Measurements from ENCODE around the gene ARFIP2.
A peak's percentile ranks its signal among the peaks of the same experiment; 100 is the strongest.

Gene ARFIP2

GRCh38 chr11:6481924-6482275 is 769 bp upstream of the ARFIP2 start:
- DNase-seq: no peak

GRCh38 chr11:6480299-6480914 is 724 bp downstream of the ARFIP2 start:
- DNase-seq: no peak

GRCh38 chr11:6476571-6476970 is 4.6 kb downstream of the ARFIP2 start:
- no peak for DNase-seq

- peak in 1 of 2 experiments; percentile 17 for DNase-seq
Observed at GRCh38 chr11:6475936-6476335, 5.2 kb downstream of the ARFIP2 start.

GRCh38 chr11:6474806-6475500 is 6.2 kb downstream of the ARFIP2 start:
- no peak for DNase-seq

- DNase-seq: no peak
Observed at GRCh38 chr11:6474413-6474792, 6.7 kb downstream of the ARFIP2 start.

- peak; percentile 39 to 82 for DNase-seq
Observed at GRCh38 chr11:6473451-6474412, 7.4 kb downstream of the ARFIP2 start, which contains the start of gene TRIM3. TSS of gene TRIM3 (minus strand) at chr11:6473941. CDS start at chr11:6465695, 8,246 bp downstream.

- no peak for DNase-seq
Observed at GRCh38 chr11:6472934-6473333, 8.2 kb downstream of the ARFIP2 start.

GRCh38 chr11:6469599-6469998 is 11.5 kb downstream of the ARFIP2 start:
- no peak for DNase-seq

- peak; percentile 12 to 22 for DNase-seq
Observed at GRCh38 chr11:6468712-6469495, 12.2 kb downstream of the ARFIP2 start.

GRCh38 chr11:6459099-6459450 is 22.1 kb downstream of the ARFIP2 start:
- no peak for DNase-seq

- DNase-seq: no peak
Observed at GRCh38 chr11:6458352-6459098, 22.6 kb downstream of the ARFIP2 start.

GRCh38 chr11:6457581-6458320 is 23.4 kb downstream of the ARFIP2 start:
- DNase-seq: no peak

GRCh38 chr11:6456361-6457073 is 24.6 kb downstream of the ARFIP2 start:
- DNase-seq: no peak

- no peak for DNase-seq
Observed at GRCh38 chr11:6455070-6455469, 26.1 kb downstream of the ARFIP2 start.

- no peak for DNase-seq
Observed at GRCh38 chr11:6453152-6453551, 28.0 kb downstream of the ARFIP2 start.

GRCh38 chr11:6452219-6452618 is 28.9 kb downstream of the ARFIP2 start:
- no peak for DNase-seq

- DNase-seq: no peak
Observed at GRCh38 chr11:6448574-6448973, 32.6 kb downstream of the ARFIP2 start.

- DNase-seq: peak in 1 of 2 experiments; percentile 18
Observed at GRCh38 chr11:6443269-6444003, 37.7 kb downstream of the ARFIP2 start.

- DNase-seq: no peak
Observed at GRCh38 chr11:6442441-6442840, 38.7 kb downstream of the ARFIP2 start.

All from SW 1271 (cell line).